ENCODE results near the gene SLC6A2. TPM values are rescaled to one million over a fixed set of nuclear protein-coding genes. Genes with fewer than 3 reads are reported as not detected.

The SLC6A2 gene
- total and polyA plus RNA-seq, 2 experiments from 2014 or later = 0.35 to 0.39 TPM

DNA sequence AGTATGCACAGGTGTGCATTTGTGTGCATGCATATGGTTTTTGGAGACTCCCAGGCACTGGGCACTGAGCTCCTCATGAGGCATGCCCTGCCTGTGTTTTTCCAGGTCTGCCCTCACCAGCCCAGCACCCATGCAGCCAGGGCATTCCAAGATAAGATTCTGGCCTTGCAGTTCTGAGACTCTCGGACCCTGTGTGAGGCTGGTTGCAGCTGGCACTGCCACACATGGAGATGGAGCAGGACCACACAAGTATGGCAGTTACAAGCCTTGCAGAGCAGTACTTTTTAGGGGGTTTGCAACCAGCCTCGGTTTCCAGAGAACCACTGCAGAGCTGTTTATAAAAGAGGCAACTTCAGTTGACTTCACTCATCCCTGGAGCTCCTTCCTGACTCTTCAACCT lies 10.2 kb downstream of the SLC6A2 start (continued):
- TF ChIP-seq, protein P1, sequence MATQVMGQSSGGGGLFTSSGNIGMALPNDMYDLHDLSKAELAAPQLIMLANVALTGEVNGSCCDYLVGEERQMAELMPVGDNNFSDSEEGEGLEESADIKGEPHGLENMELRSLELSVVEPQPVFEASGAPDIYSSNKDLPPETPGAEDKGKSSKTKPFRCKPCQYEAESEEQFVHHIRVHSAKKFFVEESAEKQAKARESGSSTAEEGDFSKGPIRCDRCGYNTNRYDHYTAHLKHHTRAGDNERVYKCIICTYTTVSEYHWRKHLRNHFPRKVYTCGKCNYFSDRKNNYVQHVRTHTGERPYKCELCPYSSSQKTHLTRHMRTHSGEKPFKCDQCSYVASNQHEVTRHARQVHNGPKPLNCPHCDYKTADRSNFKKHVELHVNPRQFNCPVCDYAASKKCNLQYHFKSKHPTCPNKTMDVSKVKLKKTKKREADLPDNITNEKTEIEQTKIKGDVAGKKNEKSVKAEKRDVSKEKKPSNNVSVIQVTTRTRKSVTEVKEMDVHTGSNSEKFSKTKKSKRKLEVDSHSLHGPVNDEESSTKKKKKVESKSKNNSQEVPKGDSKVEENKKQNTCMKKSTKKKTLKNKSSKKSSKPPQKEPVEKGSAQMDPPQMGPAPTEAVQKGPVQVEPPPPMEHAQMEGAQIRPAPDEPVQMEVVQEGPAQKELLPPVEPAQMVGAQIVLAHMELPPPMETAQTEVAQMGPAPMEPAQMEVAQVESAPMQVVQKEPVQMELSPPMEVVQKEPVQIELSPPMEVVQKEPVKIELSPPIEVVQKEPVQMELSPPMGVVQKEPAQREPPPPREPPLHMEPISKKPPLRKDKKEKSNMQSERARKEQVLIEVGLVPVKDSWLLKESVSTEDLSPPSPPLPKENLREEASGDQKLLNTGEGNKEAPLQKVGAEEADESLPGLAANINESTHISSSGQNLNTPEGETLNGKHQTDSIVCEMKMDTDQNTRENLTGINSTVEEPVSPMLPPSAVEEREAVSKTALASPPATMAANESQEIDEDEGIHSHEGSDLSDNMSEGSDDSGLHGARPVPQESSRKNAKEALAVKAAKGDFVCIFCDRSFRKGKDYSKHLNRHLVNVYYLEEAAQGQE (IDR thresholded peaks at IDR 0.05; ENCODE audit: unreplicated experiment) = no peak
- TF ChIP-seq NANOG (IDR thresholded peaks at IDR 0.05; ENCODE audit: borderline replicate concordance) (no peak), STAT1 (IDR thresholded peaks at IDR 0.05; ENCODE audit: unreplicated experiment) (no peak), ZNF114 (CRISPR knock-in tag; IDR thresholded peaks at IDR 0.05) (no peak), EZH2phosphoT487 (IDR thresholded peaks at IDR 0.05; ENCODE audit: unreplicated experiment) (no peak)

DNA sequence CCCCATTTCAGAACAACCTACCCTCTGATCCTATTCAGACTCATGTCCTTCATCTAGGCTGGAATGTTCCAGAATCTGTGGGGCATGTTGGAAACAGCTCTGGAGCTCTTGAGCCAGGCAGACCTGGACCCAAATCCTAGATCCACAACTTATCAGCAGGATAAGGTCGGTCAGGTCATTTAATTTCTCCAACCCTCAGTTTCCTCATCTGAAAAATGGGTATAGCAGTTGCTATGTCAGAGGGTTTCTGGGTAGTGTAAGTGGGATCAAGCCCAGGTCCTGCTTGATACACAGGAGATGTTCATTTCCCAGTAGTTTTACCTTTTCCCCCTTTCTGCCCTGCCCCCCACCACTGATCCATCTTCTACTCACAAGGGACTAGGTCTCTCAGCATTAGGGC lies 12.0 kb downstream of the SLC6A2 start:
- Histone ChIP-seq H3K27me3 (ENCODE audit: insufficient read depth) (no peaks in the 10 kb centered on the region), H3K9me2 (ENCODE audit: insufficient read depth) (no peaks in the 10 kb centered on the region), H3K4me2 (no peak overlapping the region), H3K4me3 (no peak overlapping the region), H3F3A (replicated peaks; ENCODE audit: low read depth) (no peaks in the 10 kb centered on the region), H3K4me1 (ENCODE audit: insufficient read depth) (no peaks in the 10 kb centered on the region; the same call in 1 of the 2 replicates), H3K79me2 (replicated peaks; ENCODE audit: insufficient read depth) (no peaks in the 10 kb centered on the region), H4K20me1 (replicated peaks; ENCODE audit: insufficient read depth) (no peaks in the 10 kb centered on the region), H2AFZ (no peak overlapping the region), H3K36me3 (ENCODE audit: insufficient read depth) (no peaks in the 10 kb centered on the region), H3K27ac (ENCODE audit: low read depth) (no peak overlapping the region)
- Mint-ChIP-seq H3K4me3 (no peak overlapping the region), H3K9me3 (peaks cover 5% of the 10 kb centered on the region; the same call in 2 of the 3 replicates), H3K36me3 (ENCODE audit: low read depth) (no peaks in the 10 kb centered on the region), H3K27ac (no peak overlapping the region), H3K27me3 (ENCODE audit: insufficient read depth, low read depth, poor library complexity) (peaks cover 10% of the 10 kb centered on the region), H3K4me1 (peaks cover 11% of the 10 kb centered on the region)
- DNase-seq (ENCODE audit: low spot score) (no peak), ATAC-seq (no peak)
- TF ChIP-seq POLR2AphosphoS5 (IDR thresholded peaks at IDR 0.05; ENCODE audit: low read depth) (no peak), JUNB (IDR thresholded peaks at IDR 0.05; ENCODE audit: unreplicated experiment) (no peak), STAT1 (IDR thresholded peaks at IDR 0.05; ENCODE audit: unreplicated experiment) (no peak), NANOG (IDR thresholded peaks at IDR 0.05; ENCODE audit: borderline replicate concordance) (no peak), ZNF331 (CRISPR knock-in tag; IDR thresholded peaks at IDR 0.05; ENCODE audit: low read depth) (no peak), EZH2phosphoT487 (IDR thresholded peaks at IDR 0.05; ENCODE audit: unreplicated experiment) (no peak)
- TF ChIP-seq, protein P2, sequence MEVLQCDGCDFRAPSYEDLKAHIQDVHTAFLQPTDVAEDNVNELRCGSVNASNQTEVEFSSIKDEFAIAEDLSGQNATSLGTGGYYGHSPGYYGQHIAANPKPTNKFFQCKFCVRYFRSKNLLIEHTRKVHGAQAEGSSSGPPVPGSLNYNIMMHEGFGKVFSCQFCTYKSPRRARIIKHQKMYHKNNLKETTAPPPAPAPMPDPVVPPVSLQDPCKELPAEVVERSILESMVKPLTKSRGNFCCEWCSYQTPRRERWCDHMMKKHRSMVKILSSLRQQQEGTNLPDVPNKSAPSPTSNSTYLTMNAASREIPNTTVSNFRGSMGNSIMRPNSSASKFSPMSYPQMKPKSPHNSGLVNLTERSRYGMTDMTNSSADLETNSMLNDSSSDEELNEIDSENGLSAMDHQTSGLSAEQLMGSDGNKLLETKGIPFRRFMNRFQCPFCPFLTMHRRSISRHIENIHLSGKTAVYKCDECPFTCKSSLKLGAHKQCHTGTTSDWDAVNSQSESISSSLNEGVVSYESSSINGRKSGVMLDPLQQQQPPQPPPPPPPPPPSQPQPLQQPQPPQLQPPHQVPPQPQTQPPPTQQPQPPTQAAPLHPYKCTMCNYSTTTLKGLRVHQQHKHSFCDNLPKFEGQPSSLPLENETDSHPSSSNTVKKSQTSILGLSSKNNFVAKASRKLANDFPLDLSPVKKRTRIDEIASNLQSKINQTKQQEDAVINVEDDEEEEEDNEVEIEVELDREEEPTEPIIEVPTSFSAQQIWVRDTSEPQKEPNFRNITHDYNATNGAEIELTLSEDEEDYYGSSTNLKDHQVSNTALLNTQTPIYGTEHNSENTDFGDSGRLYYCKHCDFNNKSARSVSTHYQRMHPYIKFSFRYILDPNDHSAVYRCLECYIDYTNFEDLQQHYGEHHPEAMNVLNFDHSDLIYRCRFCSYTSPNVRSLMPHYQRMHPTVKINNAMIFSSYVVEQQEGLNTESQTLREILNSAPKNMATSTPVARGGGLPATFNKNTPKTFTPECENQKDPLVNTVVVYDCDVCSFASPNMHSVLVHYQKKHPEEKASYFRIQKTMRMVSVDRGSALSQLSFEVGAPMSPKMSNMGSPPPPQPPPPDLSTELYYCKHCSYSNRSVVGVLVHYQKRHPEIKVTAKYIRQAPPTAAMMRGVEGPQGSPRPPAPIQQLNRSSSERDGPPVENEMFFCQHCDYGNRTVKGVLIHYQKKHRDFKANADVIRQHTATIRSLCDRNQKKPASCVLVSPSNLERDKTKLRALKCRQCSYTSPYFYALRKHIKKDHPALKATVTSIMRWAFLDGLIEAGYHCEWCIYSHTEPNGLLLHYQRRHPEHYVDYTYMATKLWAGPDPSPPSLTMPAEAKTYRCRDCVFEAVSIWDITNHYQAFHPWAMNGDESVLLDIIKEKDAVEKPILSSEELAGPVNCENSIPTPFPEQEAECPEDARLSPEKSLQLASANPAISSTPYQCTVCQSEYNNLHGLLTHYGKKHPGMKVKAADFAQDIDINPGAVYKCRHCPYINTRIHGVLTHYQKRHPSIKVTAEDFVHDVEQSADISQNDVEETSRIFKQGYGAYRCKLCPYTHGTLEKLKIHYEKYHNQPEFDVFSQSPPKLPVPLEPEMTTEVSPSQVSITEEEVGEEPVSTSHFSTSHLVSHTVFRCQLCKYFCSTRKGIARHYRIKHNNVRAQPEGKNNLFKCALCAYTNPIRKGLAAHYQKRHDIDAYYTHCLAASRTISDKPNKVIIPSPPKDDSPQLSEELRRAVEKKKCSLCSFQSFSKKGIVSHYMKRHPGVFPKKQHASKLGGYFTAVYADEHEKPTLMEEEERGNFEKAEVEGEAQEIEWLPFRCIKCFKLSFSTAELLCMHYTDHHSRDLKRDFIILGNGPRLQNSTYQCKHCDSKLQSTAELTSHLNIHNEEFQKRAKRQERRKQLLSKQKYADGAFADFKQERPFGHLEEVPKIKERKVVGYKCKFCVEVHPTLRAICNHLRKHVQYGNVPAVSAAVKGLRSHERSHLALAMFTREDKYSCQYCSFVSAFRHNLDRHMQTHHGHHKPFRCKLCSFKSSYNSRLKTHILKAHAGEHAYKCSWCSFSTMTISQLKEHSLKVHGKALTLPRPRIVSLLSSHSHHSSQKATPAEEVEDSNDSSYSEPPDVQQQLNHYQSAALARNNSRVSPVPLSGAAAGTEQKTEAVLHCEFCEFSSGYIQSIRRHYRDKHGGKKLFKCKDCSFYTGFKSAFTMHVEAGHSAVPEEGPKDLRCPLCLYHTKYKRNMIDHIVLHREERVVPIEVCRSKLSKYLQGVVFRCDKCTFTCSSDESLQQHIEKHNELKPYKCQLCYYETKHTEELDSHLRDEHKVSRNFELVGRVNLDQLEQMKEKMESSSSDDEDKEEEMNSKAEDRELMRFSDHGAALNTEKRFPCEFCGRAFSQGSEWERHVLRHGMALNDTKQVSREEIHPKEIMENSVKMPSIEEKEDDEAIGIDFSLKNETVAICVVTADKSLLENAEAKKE (CRISPR knock-in tag; IDR thresholded peaks at IDR 0.05) = no peak
- TF ChIP-seq, protein P3, sequence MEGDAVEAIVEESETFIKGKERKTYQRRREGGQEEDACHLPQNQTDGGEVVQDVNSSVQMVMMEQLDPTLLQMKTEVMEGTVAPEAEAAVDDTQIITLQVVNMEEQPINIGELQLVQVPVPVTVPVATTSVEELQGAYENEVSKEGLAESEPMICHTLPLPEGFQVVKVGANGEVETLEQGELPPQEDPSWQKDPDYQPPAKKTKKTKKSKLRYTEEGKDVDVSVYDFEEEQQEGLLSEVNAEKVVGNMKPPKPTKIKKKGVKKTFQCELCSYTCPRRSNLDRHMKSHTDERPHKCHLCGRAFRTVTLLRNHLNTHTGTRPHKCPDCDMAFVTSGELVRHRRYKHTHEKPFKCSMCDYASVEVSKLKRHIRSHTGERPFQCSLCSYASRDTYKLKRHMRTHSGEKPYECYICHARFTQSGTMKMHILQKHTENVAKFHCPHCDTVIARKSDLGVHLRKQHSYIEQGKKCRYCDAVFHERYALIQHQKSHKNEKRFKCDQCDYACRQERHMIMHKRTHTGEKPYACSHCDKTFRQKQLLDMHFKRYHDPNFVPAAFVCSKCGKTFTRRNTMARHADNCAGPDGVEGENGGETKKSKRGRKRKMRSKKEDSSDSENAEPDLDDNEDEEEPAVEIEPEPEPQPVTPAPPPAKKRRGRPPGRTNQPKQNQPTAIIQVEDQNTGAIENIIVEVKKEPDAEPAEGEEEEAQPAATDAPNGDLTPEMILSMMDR (conservative IDR thresholded peaks at IDR 0.05; ENCODE audit: low read depth in 2 of 2) = no peak
- TF ChIP-seq, protein P1 (IDR thresholded peaks at IDR 0.05; ENCODE audit: unreplicated experiment) = no peak
